ENCODE measurements around the gene USH1C.

The USH1C gene

DNA sequence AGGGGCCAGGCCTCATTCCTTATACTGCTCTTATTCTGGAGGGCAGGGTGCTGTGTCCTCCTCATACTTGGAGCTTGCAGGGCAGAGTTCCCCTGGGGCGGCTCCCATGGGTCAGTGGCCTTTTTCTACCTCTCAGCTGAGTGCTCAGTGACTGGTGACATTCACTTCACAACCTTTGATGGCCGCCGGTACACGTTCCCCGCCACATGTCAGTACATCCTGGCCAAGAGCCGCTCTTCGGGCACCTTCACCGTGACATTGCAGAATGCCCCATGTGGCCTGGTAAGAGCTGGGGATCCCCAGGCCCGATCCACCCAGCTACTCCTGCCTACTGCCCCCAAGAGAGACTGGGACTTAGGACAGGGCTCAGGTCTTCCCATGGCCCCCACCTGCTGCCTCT, 17.3 kb upstream of the USH1C start:
- no peak for DNase-seq (ENCODE audit: extremely low read depth, low read depth)
- no peak overlapping the region for H3K4me3 ChIP-seq (replicated peaks; ENCODE audit: low read depth, low read length)
- TF ChIP-seq, protein P1, sequence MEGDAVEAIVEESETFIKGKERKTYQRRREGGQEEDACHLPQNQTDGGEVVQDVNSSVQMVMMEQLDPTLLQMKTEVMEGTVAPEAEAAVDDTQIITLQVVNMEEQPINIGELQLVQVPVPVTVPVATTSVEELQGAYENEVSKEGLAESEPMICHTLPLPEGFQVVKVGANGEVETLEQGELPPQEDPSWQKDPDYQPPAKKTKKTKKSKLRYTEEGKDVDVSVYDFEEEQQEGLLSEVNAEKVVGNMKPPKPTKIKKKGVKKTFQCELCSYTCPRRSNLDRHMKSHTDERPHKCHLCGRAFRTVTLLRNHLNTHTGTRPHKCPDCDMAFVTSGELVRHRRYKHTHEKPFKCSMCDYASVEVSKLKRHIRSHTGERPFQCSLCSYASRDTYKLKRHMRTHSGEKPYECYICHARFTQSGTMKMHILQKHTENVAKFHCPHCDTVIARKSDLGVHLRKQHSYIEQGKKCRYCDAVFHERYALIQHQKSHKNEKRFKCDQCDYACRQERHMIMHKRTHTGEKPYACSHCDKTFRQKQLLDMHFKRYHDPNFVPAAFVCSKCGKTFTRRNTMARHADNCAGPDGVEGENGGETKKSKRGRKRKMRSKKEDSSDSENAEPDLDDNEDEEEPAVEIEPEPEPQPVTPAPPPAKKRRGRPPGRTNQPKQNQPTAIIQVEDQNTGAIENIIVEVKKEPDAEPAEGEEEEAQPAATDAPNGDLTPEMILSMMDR (IDR thresholded peaks at IDR 0.05; ENCODE audit: low read depth, low read length, missing control alignments), result no peak

DNA sequence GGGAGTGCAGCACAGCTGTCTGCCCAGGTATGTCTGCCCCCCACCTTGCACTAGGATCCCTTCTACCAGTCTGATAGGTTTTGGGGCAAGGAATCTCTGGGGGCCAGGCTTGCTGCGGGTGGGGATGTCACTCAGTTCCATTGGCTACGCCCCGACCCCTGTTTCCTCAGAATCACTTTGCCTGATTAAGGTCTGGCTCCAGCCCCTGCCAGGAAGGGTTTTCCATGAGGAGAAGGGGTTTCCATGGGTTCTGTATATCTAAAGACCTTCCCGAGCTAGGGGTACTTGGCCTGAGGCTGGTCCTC, 16.8 kb upstream of the USH1C start:
- no peak for DNase-seq (ENCODE audit: extremely low read depth, low read depth)
- no peak overlapping the region for H3K4me3 ChIP-seq (replicated peaks; ENCODE audit: low read depth, low read length)
- TF ChIP-seq, protein P1 (IDR thresholded peaks at IDR 0.05; ENCODE audit: low read depth, low read length, missing control alignments), result no peak

DNA sequence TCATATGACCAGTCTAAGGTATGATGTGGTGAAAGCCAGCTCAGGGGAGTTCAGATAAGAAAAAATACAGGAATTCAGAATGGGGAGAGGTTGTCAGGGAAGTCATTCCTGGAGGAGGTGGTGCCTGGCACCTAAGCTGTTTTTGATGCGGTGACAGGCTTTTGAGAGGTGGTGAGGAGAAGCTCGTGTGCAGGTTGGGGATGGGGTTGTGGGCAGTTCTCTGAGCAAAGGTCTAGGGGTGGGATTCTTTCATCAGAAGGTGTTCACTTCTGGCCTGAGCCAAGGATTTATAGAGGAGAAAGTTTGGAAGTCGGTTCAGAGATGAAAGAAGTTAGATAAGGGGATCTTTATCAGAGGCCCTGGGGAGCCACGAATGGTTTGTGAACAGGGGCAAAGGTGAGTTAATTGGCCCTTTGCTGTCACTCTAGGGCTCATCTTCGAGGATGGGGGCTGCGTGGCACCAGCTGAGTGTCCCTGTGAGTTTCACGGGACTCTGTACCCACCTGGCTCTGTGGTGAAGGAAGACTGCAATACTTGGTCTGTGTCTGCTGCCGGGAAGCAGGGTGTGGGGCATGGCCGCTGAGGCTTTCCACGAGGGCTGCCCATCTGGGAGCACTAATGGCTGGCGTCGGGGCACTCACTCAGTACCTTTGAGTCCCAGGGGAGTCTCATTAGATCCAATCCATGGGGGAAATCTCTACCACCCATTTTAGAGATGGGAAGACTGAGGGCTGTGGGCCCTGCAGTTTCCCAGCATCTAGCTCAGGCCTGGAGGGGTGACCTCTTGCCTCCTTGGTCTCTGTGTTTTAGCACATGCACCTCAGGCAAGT, 16.3 kb upstream of the USH1C start:
- DNase-seq (ENCODE audit: extremely low read depth, low read depth), result no peak
- no peak overlapping the region for H3K4me3 ChIP-seq (replicated peaks; ENCODE audit: low read depth, low read length)
- TF ChIP-seq, protein P1 (IDR thresholded peaks at IDR 0.05; ENCODE audit: low read depth, low read length, missing control alignments), result no peak

- H3K4me3 ChIP-seq (replicated peaks; ENCODE audit: low read depth, low read length), result no peak overlapping the region
- DNase-seq (ENCODE audit: extremely low read depth, low read depth), result no peak
- TF ChIP-seq, protein P1 (IDR thresholded peaks at IDR 0.05; ENCODE audit: low read depth, low read length, missing control alignments), result no peak
These were observed 15.3 kb upstream of the USH1C start for GRCh38 chr11:17559341-17560087.

GRCh38 chr11:17558916-17559315, 14.7 kb upstream of the USH1C start:
- TF ChIP-seq, protein P1 (IDR thresholded peaks at IDR 0.05; ENCODE audit: low read depth, low read length, missing control alignments), result no peak
- no peak overlapping the region for H3K4me3 ChIP-seq (replicated peaks; ENCODE audit: low read depth, low read length)
- no peak for DNase-seq (ENCODE audit: extremely low read depth, low read depth)

- DNase-seq (ENCODE audit: extremely low read depth, low read depth), result no peak
- TF ChIP-seq, protein P1 (IDR thresholded peaks at IDR 0.05; ENCODE audit: low read depth, low read length, missing control alignments), result no peak
- H3K4me3 ChIP-seq (replicated peaks; ENCODE audit: low read depth, low read length), result no peak overlapping the region
These were observed 14.0 kb upstream of the USH1C start for GRCh38 chr11:17558025-17558780.
